GM12878 (cell line): ENCODE results near the gene DGCR8. TPM values are rescaled to one million over a fixed set of nuclear protein-coding genes. Genes with fewer than 3 reads are reported as not detected.

Experiments
- ATAC-seq: fragments of 200-7000 bp; cut with Tn5 transposase; 3 replicates; pipeline ENCODE4 v1.9.1; 2020; ENCODE audit warnings: mild to moderate bottlenecking, moderate library complexity
- BruUV-seq: library from RNA; stranded (reverse); fragments of 400-500 nt; replicated peaks from 2 replicates; lab custom pipeline; 2021; lab: Mats Ljungman, UMichigan
- CTCF ChIA-PET: fragments of 300-600 bp; sonication (Branson Sonifier 250); formaldehyde crosslinking; extraction: SDS; loops from one replicate; lab custom pipeline; 2021; ENCODE audit warnings: inconsistent platforms; lab: Yijun Ruan, JAX
- POLR2A ChIA-PET: fragments of 350-600 bp; formaldehyde crosslinking; extraction: SDS; loops from one replicate; lab custom pipeline; 2021; ENCODE audit warnings: inconsistent platforms; lab: Charles Lee
- RAD21 ChIA-PET: fragments of 300-600 bp; sonication (Branson Sonifier 250); formaldehyde crosslinking; loops from one replicate; lab custom pipeline; 2023; ENCODE audit warnings: antibody characterized with exemption; ENCODE audit not compliant: unreplicated experiment; lab: Charles Lee
- SMC1A ChIA-PET: fragments of 300-600 bp; sonication (Branson Sonifier 250); formaldehyde crosslinking; loops from one replicate; lab custom pipeline; 2023; ENCODE audit not compliant: unreplicated experiment, uncharacterized antibody; lab: Charles Lee
- DNase-seq: peaks from one replicate; pipeline ENCODE4 v3.0.0-alpha.2; 2011; ENCODE audit warnings: low read depth, low spot score
- FAIRE-seq: peaks from 3 replicates; lab custom pipeline; 2011; peaks lifted over from hg19 to GRCh38; lab: Jason Lieb, UNC
- H2AFZ ChIP-seq: 2 replicates; pipeline ENCODE4 v1.6.0; 2011; ENCODE audit warnings: low read depth, low read length, control low read depth; ENCODE audit not compliant: control insufficient read depth
- H3K27ac ChIP-seq: 2 replicates; pipeline ENCODE4 v1.5.1; 2011; ENCODE audit warnings: control low read depth; ENCODE audit not compliant: control insufficient read depth, insufficient read depth
- H3K27me3 ChIP-seq, 2 experiments: replicated peaks in 1 of 2; 2 replicates each; pipeline versions ENCODE4 v1.6.0 to v1.6.1; 2011; ENCODE audit warnings: low read length in 1 of 2; ENCODE audit not compliant: control insufficient read depth in 2 of 2, insufficient read depth in 2 of 2
- H3K36me3 ChIP-seq, 2 experiments: 2 replicates each; pipeline ENCODE4 v1.5.1; 2011; ENCODE audit warnings: low read length in 1 of 2; ENCODE audit not compliant: control insufficient read depth in 2 of 2, insufficient read depth in 2 of 2
- H3K4me1 ChIP-seq: 2 replicates; pipeline ENCODE4 v1.6.1; 2011; ENCODE audit warnings: mild to moderate bottlenecking, low read length, moderate library complexity, mixed read lengths; ENCODE audit not compliant: control insufficient read depth, insufficient read depth
- H3K4me2 ChIP-seq: 2 replicates; pipeline ENCODE4 v1.6.0; 2011; ENCODE audit warnings: control low read depth; ENCODE audit not compliant: control insufficient read depth, insufficient read depth
- H3K4me3 ChIP-seq: fragments of 200-600 bp; sonication (generic); 2 replicates; pipeline ENCODE4 v1.5.1; 2016
- H3K79me2 ChIP-seq: 2 replicates; pipeline ENCODE4 v1.6.0; 2011; ENCODE audit warnings: low read length; ENCODE audit not compliant: control insufficient read depth, insufficient read depth
- H3K9ac ChIP-seq: 2 replicates; pipeline ENCODE4 v1.8.0; 2011; ENCODE audit warnings: low read length, control low read depth, mixed read lengths; ENCODE audit not compliant: control insufficient read depth, insufficient read depth
- H3K9me3 ChIP-seq: replicated peaks from 3 replicates; pipeline ENCODE4 v1.5.1; 2011; ENCODE audit warnings: mild to moderate bottlenecking, low read length; ENCODE audit not compliant: control insufficient read depth, insufficient read depth
- H4K20me1 ChIP-seq: 2 replicates; pipeline ENCODE4 v1.6.0; 2011; ENCODE audit not compliant: control insufficient read depth, insufficient read depth
- BCL3 ChIP-seq: IDR thresholded peaks from 2 replicates; pipeline ENCODE4 v1.6.1; 2011; ENCODE audit warnings: borderline replicate concordance, low read depth, mild to moderate bottlenecking, moderate library complexity, low read length; ENCODE audit not compliant: insufficient read depth, poor library complexity, severe bottlenecking
- BMI1 ChIP-seq: fragments of 450-650 bp; IDR thresholded peaks from 2 replicates; pipeline ENCODE4 v1.6.1; 2016; ENCODE audit warnings: mild to moderate bottlenecking, moderate library complexity, borderline replicate concordance
- BRCA1 ChIP-seq: IDR thresholded peaks from 2 replicates; pipeline ENCODE4 v1.6.1; 2011; ENCODE audit warnings: low read depth, low read length, improper control_type of control experiment
- CBX5 ChIP-seq: sonication (generic); IDR thresholded peaks from 2 replicates; pipeline ENCODE4 v1.6.1; 2016; ENCODE audit warnings: low read depth, moderate library complexity, mild to moderate bottlenecking, inconsistent platforms
- GATAD2B ChIP-seq: fragments of 450-650 bp; conservative IDR thresholded peaks from 2 replicates; pipeline ENCODE4 v1.6.1; 2017; ENCODE audit warnings: low read depth, mild to moderate bottlenecking, moderate library complexity
- JUND ChIP-seq: IDR thresholded peaks from 2 replicates; pipeline ENCODE4 v1.6.1; 2012; ENCODE audit warnings: low read depth, mild to moderate bottlenecking, low read length, improper control_type of control experiment, moderate library complexity
- NR2C1 ChIP-seq: fragments of 450-650 bp; IDR thresholded peaks from 2 replicates; pipeline ENCODE4 v1.6.1; 2017; ENCODE audit warnings: antibody characterized with exemption, mild to moderate bottlenecking, moderate library complexity
- PAX5 ChIP-seq: IDR thresholded peaks from 2 replicates; pipeline ENCODE4 v1.6.1; 2011; ENCODE audit warnings: low read depth, low read length, borderline replicate concordance
- PML ChIP-seq: IDR thresholded peaks from 2 replicates; pipeline ENCODE4 v1.6.1; 2012; ENCODE audit warnings: low read length, inconsistent platforms
- SMARCA5 ChIP-seq: fragments of 450-650 bp; IDR thresholded peaks from 2 replicates; pipeline ENCODE4 v1.6.1; 2017; ENCODE audit warnings: mild to moderate bottlenecking
- STAT1 ChIP-seq: fragments of 450-650 bp; conservative IDR thresholded peaks from 2 replicates; pipeline ENCODE4 v1.6.1; 2014; ENCODE audit warnings: antibody characterized with exemption, mild to moderate bottlenecking
- TCF3 ChIP-seq: IDR thresholded peaks from 2 replicates; pipeline ENCODE4 v1.6.1; 2012; ENCODE audit warnings: low read depth, mild to moderate bottlenecking, low read length, borderline replicate concordance; ENCODE audit not compliant: insufficient read depth
- ZNF384 ChIP-seq: IDR thresholded peaks from 2 replicates; pipeline ENCODE4 v1.6.1; 2012; ENCODE audit warnings: low read depth, mild to moderate bottlenecking, low read length, improper control_type of control experiment, borderline replicate concordance
- ZNF592 ChIP-seq: fragments of 450-650 bp; IDR thresholded peaks from 2 replicates; pipeline ENCODE4 v1.6.1; 2017; ENCODE audit warnings: mild to moderate bottlenecking, moderate library complexity
- WGBS: methylation state at CpG from one replicate; pipeline ENCODE4 v1.1.6; 2016; ENCODE audit warnings: low lambda C conversion rate; ENCODE audit not compliant: insufficient replicate concordance, insufficient coverage; ENCODE audit errors: missing lambda C conversion rate; 5-methylcytosine and 5-hydroxymethylcytosine counted together
- in situ Hi-C: fragments of 300-500 bp; cut with MboI; formaldehyde crosslinking; loops from 9 replicates; pipeline ENCODE4 v1.14.3; 2018; ENCODE audit warnings: mixed read lengths
- intact Hi-C: fragments of 100-400 bp; cut with micrococcal nuclease; formaldehyde crosslinking; loops from one replicate; pipeline ENCODE4 v1.14.2; 2022; ENCODE audit not compliant: unreplicated experiment
- polyA plus RNA-seq, 11 experiments: library from polyadenylated mRNA; depleted of rRNA in 4 of 11; unstranded in 6 of 11; stranded (reverse) in 5 of 11; fragments of >200 nt; fragmentation: Nextera tagmentation in 4 of 11; fragmentation: Illumina TruSeq in 1 of 11; extraction: Ambion mirVana in 4 of 11; extraction: Trizol in 1 of 11; gene quantifications; 1 replicate in 1 of 11; 2 replicates in 10 of 11; pipeline versions ENCODE4 v1.2.1 to v1.2.3, GENCODE V29; 2011 to 2016; ENCODE audit warnings: inconsistent platforms in 2 of 11, missing spikeins in 2 of 11, low read depth in 1 of 11
- total RNA-seq, 4 experiments: library from RNA; depleted of rRNA in 3 of 4; stranded (reverse); fragments of >200 nt in 3 of 4; fragmentation: Illumina TruSeq in 1 of 4; extraction: Trizol in 1 of 4; gene quantifications; 2 replicates each; pipeline versions ENCODE4 v1.2.1 to v1.2.3, GENCODE V29; 2013 to 2021
- TF ChIP-seq, protein P1 (sequence below): fragments of 450-650 bp; IDR thresholded peaks from 2 replicates; pipeline ENCODE4 v1.6.1; 2014; ENCODE audit warnings: mild to moderate bottlenecking
- TF ChIP-seq, protein P2 (sequence below): IDR thresholded peaks from 2 replicates; pipeline ENCODE4 v1.6.1; 2011; ENCODE audit warnings: mild to moderate bottlenecking, low read depth, low read length, moderate library complexity; ENCODE audit not compliant: insufficient replicate concordance

DGCR8 gene
- total and polyA plus RNA-seq, 10 of the 15 experiments (the other 5 are each of a cell fraction or from before 2014, with no cell fraction given): 1.2 to 35.1 (median 17.2) TPM

DNA sequence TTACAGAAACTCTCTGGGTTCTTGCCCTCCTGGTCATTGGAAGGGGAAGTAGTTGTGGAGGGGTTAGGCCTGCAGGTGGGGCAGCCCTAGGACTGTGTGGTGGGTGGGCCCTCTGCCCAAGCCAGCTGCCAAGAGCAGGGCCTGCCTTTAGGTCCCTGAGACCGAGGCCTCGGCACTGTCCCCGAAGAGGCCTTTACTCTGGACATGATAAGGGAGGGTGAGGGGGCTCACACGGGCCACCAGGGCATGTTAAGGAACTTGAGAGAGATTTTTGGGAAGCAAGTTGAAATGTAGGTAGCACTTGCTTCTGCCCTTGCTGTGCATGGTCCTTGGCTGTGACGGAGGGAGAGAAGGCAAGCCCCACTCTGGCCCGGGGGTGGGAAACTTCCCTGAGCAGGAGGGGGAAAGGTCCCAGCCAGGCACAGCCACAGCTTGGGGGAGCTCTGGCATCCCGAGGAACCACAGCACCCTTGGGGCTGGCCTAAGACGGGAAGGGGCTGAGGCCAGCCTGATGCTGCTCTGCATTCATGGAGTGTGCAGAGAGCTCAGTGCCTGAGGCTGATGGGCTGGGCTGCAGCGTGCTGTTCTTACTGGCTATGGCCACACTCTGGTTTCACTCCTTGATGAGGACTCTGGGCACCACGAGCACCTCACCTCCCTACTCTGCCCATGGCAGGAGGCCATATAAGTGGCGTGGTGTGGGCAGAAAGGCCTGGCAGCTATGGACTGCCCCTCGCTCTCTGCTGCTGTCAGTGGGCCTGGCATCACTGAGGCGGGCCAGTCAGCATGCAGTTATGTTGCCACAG lies 28.1 kb downstream of the DGCR8 start:
- no peak for ATAC-seq
- no peaks in the 10 kb centered on the region for H3K27me3 ChIP-seq
- TF ChIP-seq SMARCA5: no peak
- no peak for TF ChIP-seq BCL3
- TF ChIP-seq, protein P1, sequence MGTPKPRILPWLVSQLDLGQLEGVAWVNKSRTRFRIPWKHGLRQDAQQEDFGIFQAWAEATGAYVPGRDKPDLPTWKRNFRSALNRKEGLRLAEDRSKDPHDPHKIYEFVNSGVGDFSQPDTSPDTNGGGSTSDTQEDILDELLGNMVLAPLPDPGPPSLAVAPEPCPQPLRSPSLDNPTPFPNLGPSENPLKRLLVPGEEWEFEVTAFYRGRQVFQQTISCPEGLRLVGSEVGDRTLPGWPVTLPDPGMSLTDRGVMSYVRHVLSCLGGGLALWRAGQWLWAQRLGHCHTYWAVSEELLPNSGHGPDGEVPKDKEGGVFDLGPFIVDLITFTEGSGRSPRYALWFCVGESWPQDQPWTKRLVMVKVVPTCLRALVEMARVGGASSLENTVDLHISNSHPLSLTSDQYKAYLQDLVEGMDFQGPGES: no peak
- no peak for TF ChIP-seq PML
- TF ChIP-seq, protein P2, sequence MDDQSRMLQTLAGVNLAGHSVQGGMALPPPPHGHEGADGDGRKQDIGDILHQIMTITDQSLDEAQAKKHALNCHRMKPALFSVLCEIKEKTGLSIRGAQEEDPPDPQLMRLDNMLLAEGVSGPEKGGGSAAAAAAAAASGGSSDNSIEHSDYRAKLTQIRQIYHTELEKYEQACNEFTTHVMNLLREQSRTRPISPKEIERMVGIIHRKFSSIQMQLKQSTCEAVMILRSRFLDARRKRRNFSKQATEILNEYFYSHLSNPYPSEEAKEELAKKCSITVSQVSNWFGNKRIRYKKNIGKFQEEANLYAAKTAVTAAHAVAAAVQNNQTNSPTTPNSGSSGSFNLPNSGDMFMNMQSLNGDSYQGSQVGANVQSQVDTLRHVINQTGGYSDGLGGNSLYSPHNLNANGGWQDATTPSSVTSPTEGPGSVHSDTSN: no peak
- no peak for TF ChIP-seq CBX5
- no peak for TF ChIP-seq NR2C1
- TF ChIP-seq ZNF384: no peak
- TF ChIP-seq GATAD2B: no peak
- no peak for TF ChIP-seq ZNF592
- no peak for TF ChIP-seq BMI1
- TF ChIP-seq BRCA1: no peak
- TF ChIP-seq PAX5: no peak
- TF ChIP-seq STAT1: no peak
- no peak for TF ChIP-seq JUND
- no peak for TF ChIP-seq TCF3
- no peaks in the 10 kb centered on the region for H4K20me1 ChIP-seq
- SMC1A ChIA-PET: no interaction called here
- H3K79me2 ChIP-seq: no peaks in the 10 kb centered on the region
- no peak overlapping the region for H3K4me3 ChIP-seq
- H3K4me2 ChIP-seq: no peak overlapping the region
- H3K27ac ChIP-seq: no peak overlapping the region
- RAD21 ChIA-PET: no interaction called here
- no peak overlapping the region for H3K9ac ChIP-seq
- in situ Hi-C loops (no loop called here), intact Hi-C loops (no loop called here)
- CTCF ChIA-PET: no interaction called here
- no peak overlapping the region for H2AFZ ChIP-seq
- 90% methylated on average over 13 of the region's 13 CpGs for WGBS
- FAIRE-seq: no peak
- peaks cover 9% of the 10 kb centered on the region for H3K4me1 ChIP-seq
- peaks cover 29 to 64% of the 10 kb centered on the region in 2 experiments; a peak in 3 of 4 replicates for H3K36me3 ChIP-seq
- H3K9me3 ChIP-seq: no peaks in the 10 kb centered on the region; the same call in 2 of the 3 replicates
- DNase-seq: no peak
- POLR2A ChIA-PET: no interaction called here
- no TSS peak for BruUV-seq
